ENCODE measurements around the gene DDX25. TPM values are rescaled to one million over a fixed set of nuclear protein-coding genes. Genes with fewer than 3 reads are reported as not detected.

DDX25 gene
- 16.3 and 17.9 TPM in 2 replicates for total RNA-seq (2021; fragmentation: NEBNext Ultra II Directional; extraction: Animal tissue kit (Norgen Biotek cat#: 25700))
- 12.4 and 17.6 TPM in 2 replicates for polyA plus RNA-seq (2011; rRNA removed)
- 20.1 TPM for polyA plus RNA-seq (2011; cell fraction: cytosol; rRNA removed)
- 12.2 TPM for polyA plus RNA-seq (2011; cell fraction: nucleus; rRNA removed)
- polyA plus RNA-seq (2012, experiment 1 of 2): 11.4 to 17.1 TPM (median 16.1 TPM) in 4 replicates
- 5.5 TPM for polyA plus RNA-seq (2012, experiment 2 of 2)
- polyA plus RNA-seq (2013, experiment 1 of 2): 16.5 TPM
- polyA plus RNA-seq (2013, experiment 2 of 2): 15.8 TPM
- polyA minus RNA-seq (2011; rRNA and poly(A)+ RNA removed): 15.6 and 22.2 TPM in 2 replicates
- 6.5 TPM for polyA minus RNA-seq (2011; cell fraction: cytosol; rRNA and poly(A)+ RNA removed)
- 9.1 TPM for polyA minus RNA-seq (2011; cell fraction: nucleus; rRNA and poly(A)+ RNA removed)
- long read RNA-seq, experiment 1, full-length matches to known transcripts: 4 of 8 reads
- long read RNA-seq, experiment 1, partial matches to known transcripts: 4 of 8 reads
- long read RNA-seq, experiment 1, other reads (novel, unspliced or antisense): 0 of 8 reads
- long read RNA-seq, experiment 2, full-length matches to known transcripts: 37 of 42 reads
- long read RNA-seq, experiment 2, partial matches to known transcripts: 2 of 42 reads
- long read RNA-seq, experiment 2, other reads (novel, unspliced or antisense): 3 of 42 reads

- peak within 1 kb of the TSS; percentile 88 for H3K18ac ChIP-seq (ENCODE audit: extremely low read depth, low read length)
- H3K36me3 ChIP-seq (ENCODE audit: control insufficient read depth in 2 of 4, insufficient read depth in 4 of 4, low read length in 3 of 4): peaks cover 0 to 18% (median 9%) of the 10 kb centered on the region in 4 experiments; a peak in 6 of 8 replicates
- peaks cover 0 to 4% (median 0%) of the 10 kb centered on the region in 4 experiments; a peak in 2 of 7 replicates for H3K4me1 ChIP-seq (replicated peaks in 1 of 4; ENCODE audit: control insufficient read depth in 3 of 4, insufficient read depth in 4 of 4, low read length in 3 of 4)
- ChIA-PET CTCF (ENCODE audit: partially characterized antibody) (interaction anchor here (0.8 to 1.7 kb wide), 4 partner anchors 12 to 158 kb away, joined by 3 to 4 read pairs (median 4); partner anchors contain the start of gene CDON), POLR2A (ENCODE audit: partially characterized antibody) (interaction anchor here (0.8 to 2.3 kb wide), 7 partner anchors 10 to 311 kb away, joined by 3 to 27 read pairs (median 6); partner anchors contain the start of genes FAM118B, HYLS1 and RPUSD4)
- 7% methylated on average over 49 of the region's 81 CpGs; no CpG with 5 or more reads in 1 of the 2 experiments for WGBS, 2 experiments (ENCODE audit: extremely low coverage in 1 of 2, insufficient coverage in 1 of 2, insufficient read length in 1 of 2, insufficient replicate concordance in 2 of 2, low coverage in 1 of 2, low lambda C conversion rate in 2 of 2, missing lambda C conversion rate in 1 of 2)
- DNase-seq (ENCODE audit: low read depth in 1 of 2, low spot score in 2 of 2) (peak; percentile 33 to 84), FAIRE-seq (no peak)
- H3K4me2 ChIP-seq (ENCODE audit: insufficient read depth in 1 of 2, low read depth in 2 of 2, low read length in 2 of 2): peak within 1 kb of the TSS; percentile 98 to 99
- H4K20me1 ChIP-seq (replicated peaks in 1 of 2; ENCODE audit: control insufficient read depth in 1 of 2, insufficient read depth in 2 of 2, low read length in 2 of 2): no peaks in the 10 kb centered on the region
- no peak within 1 kb of the TSS; the same call in 1 of the 2 replicates for H2BK12ac ChIP-seq (ENCODE audit: low read depth, low read length)
- H4K91ac ChIP-seq (replicated peaks; ENCODE audit: insufficient read length, low read length): no peak within 1 kb of the TSS
- H2AK5ac ChIP-seq (ENCODE audit: low read depth, low read length): no peak within 1 kb of the TSS
- no peak within 1 kb of the TSS for H2BK120ac ChIP-seq (replicated peaks; ENCODE audit: low read depth, low read length)
- H3K79me1 ChIP-seq (ENCODE audit: low read depth, low read length): no peaks in the 10 kb centered on the region
- H2BK20ac ChIP-seq (ENCODE audit: low read length): no peak within 1 kb of the TSS
- H3K4ac ChIP-seq (replicated peaks; ENCODE audit: insufficient read length, low read depth, low read length): no peak within 1 kb of the TSS
- H4K5ac ChIP-seq (ENCODE audit: insufficient read length, low read depth, low read length): no peak within 1 kb of the TSS
- H3K79me2 ChIP-seq (ENCODE audit: control insufficient read depth in 1 of 2, insufficient read depth in 2 of 2, low read length in 2 of 2): peaks cover 0 to 24% of the 10 kb centered on the region in 2 experiments; a peak in 2 of 4 replicates
- no peaks in the 10 kb centered on the region for H3K9me3 ChIP-seq (ENCODE audit: insufficient read depth in 2 of 2, low read depth in 1 of 2, low read length in 1 of 2)
- H3K23me2 ChIP-seq (ENCODE audit: low read depth, low read length): peaks cover 7% of the 10 kb centered on the region
- peak within 1 kb of the TSS; percentile 85 to 99 (median 92) for H3K4me3 ChIP-seq (ENCODE audit: extremely low read depth in 1 of 4, insufficient read depth in 2 of 4, low read depth in 3 of 4, low read length in 4 of 4)
- no peak within 1 kb of the TSS for H2BK5ac ChIP-seq (ENCODE audit: low read depth, low read length)
- H3K9ac ChIP-seq (replicated peaks in 1 of 4; ENCODE audit: extremely low read depth in 1 of 4, low read depth in 3 of 4, low read length in 3 of 4): peak within 1 kb of the TSS in 1 of 4 experiments; percentile 15; a peak in 2 of 7 replicates
- peaks cover 3 to 18% (median 12%) of the 10 kb centered on the region in 4 experiments for H3K27me3 ChIP-seq (replicated peaks in 1 of 4; ENCODE audit: control insufficient read depth in 3 of 4, extremely low read depth in 1 of 4, insufficient read depth in 3 of 4, low read length in 3 of 4)
- H3K56ac ChIP-seq (replicated peaks; ENCODE audit: insufficient read length, low read depth, low read length): no peak within 1 kb of the TSS
- H2AFZ ChIP-seq (ENCODE audit: low read length): peak within 1 kb of the TSS; percentile 89
- no peak within 1 kb of the TSS for H3K14ac ChIP-seq (ENCODE audit: insufficient read length)
- H3K23ac ChIP-seq (ENCODE audit: insufficient read length): no peak within 1 kb of the TSS
- H3K27ac ChIP-seq (ENCODE audit: low read depth, low read length): no peak within 1 kb of the TSS
- no peak within 1 kb of the TSS for H2BK15ac ChIP-seq (ENCODE audit: low read length)
- peak within 1 kb of the TSS; percentile 90 for H4K8ac ChIP-seq (ENCODE audit: extremely low read depth, insufficient read depth, low read length)
- TF ChIP-seq SIN3A (conservative IDR thresholded peaks at IDR 0.05 in 1 of 2, IDR thresholded peaks at IDR 0.05 in 1 of 2; ENCODE audit: low read depth in 1 of 2, low read length in 2 of 2) (no peak; a peak in 1 of 4 replicates), SAP30 (IDR thresholded peaks at IDR 0.05; ENCODE audit: insufficient read depth, insufficient replicate concordance, low read length) (peak; percentile 35), RNF2 (IDR thresholded peaks at IDR 0.05; ENCODE audit: borderline replicate concordance, low read depth, low read length, missing control alignments, poor library complexity, severe bottlenecking) (peak; percentile 79), NANOG (IDR thresholded peaks at IDR 0.05; ENCODE audit: insufficient read depth, low read depth, low read length, poor library complexity, severe bottlenecking) (no peak)
These were observed at the start of gene DDX25 for GRCh38 chr11:125903711-125904659. Gene DDX25, plus strand, starts transcription at chr11:125904508. Its CDS starts 10 bp downstream, at chr11:125904518.
